Mammary epithelial cell (primary cell): ENCODE measurements around the gene PRTG.
A peak's percentile ranks its signal among the peaks of the same experiment; 100 is the strongest.

ENCODE experiments used
- CTCF ChIP-seq, 2 donors: IDR thresholded peaks in 1 of 2; conservative IDR thresholded peaks in 1 of 2; 2 replicates each; pipeline ENCODE4 v1.5.1; 2011 to 2012; ENCODE audit warnings: inconsistent platforms in 2 of 2, low read length in 2 of 2, mild to moderate bottlenecking in 2 of 2, control low read depth in 1 of 2, low read depth in 1 of 2; ENCODE audit not compliant: insufficient read depth in 1 of 2; ENCODE audit errors: extremely low read depth in 1 of 2
- EZH2 ChIP-seq: IDR thresholded peaks from 2 replicates; pipeline ENCODE4 v1.6.1; 2012; ENCODE audit warnings: low read length, inconsistent platforms, borderline replicate concordance

- TF ChIP-seq CTCF (conservative IDR thresholded peaks at IDR 0.05 in 1 of 2, IDR thresholded peaks at IDR 0.05 in 1 of 2; ENCODE audit: extremely low read depth in 1 of 2, insufficient read depth in 1 of 2, low read depth in 1 of 2, low read length in 2 of 2) (no peak), EZH2 (peak; percentile 16)
These were observed 1.7 kb downstream of the PRTG start for GRCh38 chr15:55740981-55741832.
